ENCODE results near the gene RAD51B. TPM values are rescaled to one million over a fixed set of nuclear protein-coding genes. Genes with fewer than 3 reads are reported as not detected.

The RAD51B gene
- polyA plus RNA-seq, 1 donor (not counting 4 experiments of a cell fraction or from before 2014, with no cell fraction given), result 13.3 TPM

GRCh38 chr14:67932708-67933246 lies 113.2 kb downstream of the RAD51B start:
- Histone ChIP-seq H3K4me3 (ENCODE audit: control insufficient read depth in 2 of 3, extremely low read depth in 1 of 3, insufficient read depth in 2 of 3, low read depth in 1 of 3, low read length in 3 of 3) (no peak overlapping the region), H3K27ac (ENCODE audit: control insufficient read depth, insufficient read depth, low read length) (no peak overlapping the region)
- no peak for FAIRE-seq

GRCh38 chr14:67933266-67933665 lies 113.7 kb downstream of the RAD51B start:
- H3K4me1 ChIP-seq (ENCODE audit: control insufficient read depth, extremely low read depth, insufficient read depth, low read length), result peaks cover 12% of the 10 kb centered on the region
- TF ChIP-seq CTCF (optimal IDR thresholded peaks at IDR 0.05 in 1 of 3, IDR thresholded peaks at IDR 0.05 in 1 of 3, conservative IDR thresholded peaks at IDR 0.05 in 1 of 3; ENCODE audit: extremely low read depth in 1 of 3, insufficient read depth in 2 of 3, low read length in 3 of 3) (no peak), EZH2 (IDR thresholded peaks at IDR 0.05; ENCODE audit: low read length) (no peak)
- H2AFZ ChIP-seq (ENCODE audit: control insufficient read depth, low read length), result no peak overlapping the region
- H3K9ac ChIP-seq (ENCODE audit: control insufficient read depth, extremely low read depth, insufficient read depth, low read length), result no peak overlapping the region
- H3K36me3 ChIP-seq (ENCODE audit: control insufficient read depth in 2 of 2, extremely low read depth in 1 of 2, insufficient read depth in 2 of 2, low read length in 2 of 2), result no peaks in the 10 kb centered on the region
- no peaks in the 10 kb centered on the region for H3K27me3 ChIP-seq (ENCODE audit: control insufficient read depth, extremely low read depth, insufficient read depth, low read length)
- H3K79me2 ChIP-seq (ENCODE audit: control insufficient read depth, insufficient read depth, low read length), result no peaks in the 10 kb centered on the region
- no peak for DNase-seq (ENCODE audit: low read depth, low spot score)
- H4K20me1 ChIP-seq (ENCODE audit: control insufficient read depth, extremely low read depth, insufficient read depth, low read length), result no peaks in the 10 kb centered on the region
- no peak overlapping the region for H3K27ac ChIP-seq (ENCODE audit: control insufficient read depth, insufficient read depth, low read length)
- dilution Hi-C loops (cut with MboI; ENCODE audit: extremely low pct_ligation_motif_present, low sequenced_read_pairs), result no loop called here
- no peak for FAIRE-seq
- no peaks in the 10 kb centered on the region for H3K9me1 ChIP-seq (ENCODE audit: control insufficient read depth, extremely low read depth, insufficient read depth, low read length)
- H3K4me3 ChIP-seq (ENCODE audit: control insufficient read depth in 2 of 3, extremely low read depth in 1 of 3, insufficient read depth in 2 of 3, low read depth in 1 of 3, low read length in 3 of 3), result no peak overlapping the region
- H3K9me3 ChIP-seq (ENCODE audit: control insufficient read depth, low read depth, low read length), result no peaks in the 10 kb centered on the region
- no peak overlapping the region for H3K4me2 ChIP-seq (ENCODE audit: control insufficient read depth, extremely low read depth, insufficient read depth, low read depth, low read length)

More at GRCh38 chr14:67932708-67933246, 113.2 kb downstream of the RAD51B start:
- Histone ChIP-seq H3K9ac (ENCODE audit: control insufficient read depth, extremely low read depth, insufficient read depth, low read length) (no peak overlapping the region), H3K79me2 (ENCODE audit: control insufficient read depth, insufficient read depth, low read length) (no peaks in the 10 kb centered on the region), H3K4me1 (ENCODE audit: control insufficient read depth, extremely low read depth, insufficient read depth, low read length) (peaks cover 12% of the 10 kb centered on the region), H3K9me1 (ENCODE audit: control insufficient read depth, extremely low read depth, insufficient read depth, low read length) (no peaks in the 10 kb centered on the region), H3K36me3 (ENCODE audit: control insufficient read depth in 2 of 2, extremely low read depth in 1 of 2, insufficient read depth in 2 of 2, low read length in 2 of 2) (no peaks in the 10 kb centered on the region), H3K9me3 (ENCODE audit: control insufficient read depth, low read depth, low read length) (no peaks in the 10 kb centered on the region), H4K20me1 (ENCODE audit: control insufficient read depth, extremely low read depth, insufficient read depth, low read length) (no peaks in the 10 kb centered on the region), H3K27me3 (ENCODE audit: control insufficient read depth, extremely low read depth, insufficient read depth, low read length) (no peaks in the 10 kb centered on the region), H2AFZ (ENCODE audit: control insufficient read depth, low read length) (no peak overlapping the region), H3K4me2 (ENCODE audit: control insufficient read depth, extremely low read depth, insufficient read depth, low read depth, low read length) (no peak overlapping the region)
- dilution Hi-C loops (cut with MboI; ENCODE audit: extremely low pct_ligation_motif_present, low sequenced_read_pairs), result no loop called here
- no peak for DNase-seq (ENCODE audit: low read depth, low spot score)
- TF ChIP-seq CTCF (optimal IDR thresholded peaks at IDR 0.05 in 1 of 3, IDR thresholded peaks at IDR 0.05 in 1 of 3, conservative IDR thresholded peaks at IDR 0.05 in 1 of 3; ENCODE audit: extremely low read depth in 1 of 3, insufficient read depth in 2 of 3, low read length in 3 of 3) (no peak), EZH2 (IDR thresholded peaks at IDR 0.05; ENCODE audit: low read length) (no peak)

All from keratinocyte (primary cell).